ENCODE measurements around the gene RTP3.

Gene RTP3

DNA sequence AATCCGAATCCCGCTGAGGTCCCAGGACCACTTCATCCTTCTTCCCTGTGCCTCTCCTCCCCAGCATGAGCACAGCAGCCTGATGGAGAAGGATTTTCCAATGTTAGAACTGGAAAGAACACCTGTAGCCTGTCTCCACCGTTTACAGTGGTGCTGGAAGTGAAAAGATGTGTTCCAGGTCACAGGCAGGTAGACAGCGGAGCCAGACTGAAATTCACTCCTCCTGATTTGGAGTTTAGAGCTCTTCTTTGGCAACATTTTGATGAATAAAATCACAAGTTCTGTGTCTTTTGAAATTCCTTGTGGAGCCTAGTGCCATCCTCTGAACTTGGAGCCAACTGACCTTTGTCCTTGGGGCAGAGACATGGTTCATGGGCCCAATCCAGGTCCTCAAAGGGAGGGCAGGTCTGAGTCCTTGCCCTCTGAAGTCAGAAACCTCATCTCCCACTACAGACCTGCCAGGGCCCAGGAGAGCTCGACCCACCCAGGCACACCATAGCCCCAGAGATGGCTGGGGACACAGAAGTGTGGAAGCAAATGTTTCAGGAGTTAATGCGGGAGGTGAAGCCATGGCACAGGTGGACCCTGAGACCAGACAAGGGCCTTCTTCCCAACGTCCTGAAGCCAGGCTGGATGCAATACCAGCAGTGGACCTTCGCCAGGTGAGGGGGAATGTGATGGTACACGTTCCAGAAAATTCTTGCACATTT lies at the start of gene RTP3:
TSS of gene RTP3 (plus strand) at position 421 of the 710 bp plus-strand sequence. CDS start at position 508, 87 bp downstream.
- no peak for FAIRE-seq

DNA sequence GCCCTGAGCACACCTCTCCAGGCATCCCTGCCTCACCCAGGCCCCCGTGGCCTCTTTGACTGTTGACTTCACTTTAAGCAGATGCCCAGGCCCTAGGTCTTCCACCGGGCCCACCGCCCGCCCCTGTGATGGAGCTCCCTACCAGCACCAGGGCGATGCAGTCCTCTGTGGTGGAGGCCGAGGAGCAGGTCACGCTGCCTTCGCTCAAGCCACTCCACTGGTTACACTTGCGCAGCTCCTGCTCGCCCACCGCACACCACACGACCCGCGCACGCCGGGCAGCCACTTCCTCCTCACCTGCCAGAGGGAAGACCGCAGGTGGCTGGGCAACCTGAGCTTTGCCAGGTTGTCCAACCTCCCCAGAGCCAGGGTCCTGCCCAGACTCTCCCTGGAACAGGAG lies 49.1 kb upstream of the RTP3 start:
- no peak for DNase-seq (ENCODE audit: insufficient read length, low spot score)
- no peak for FAIRE-seq

More for the DNA sequence above, at the start of gene RTP3:
- DNase-seq (ENCODE audit: insufficient read length, low spot score): no peak

DNA sequence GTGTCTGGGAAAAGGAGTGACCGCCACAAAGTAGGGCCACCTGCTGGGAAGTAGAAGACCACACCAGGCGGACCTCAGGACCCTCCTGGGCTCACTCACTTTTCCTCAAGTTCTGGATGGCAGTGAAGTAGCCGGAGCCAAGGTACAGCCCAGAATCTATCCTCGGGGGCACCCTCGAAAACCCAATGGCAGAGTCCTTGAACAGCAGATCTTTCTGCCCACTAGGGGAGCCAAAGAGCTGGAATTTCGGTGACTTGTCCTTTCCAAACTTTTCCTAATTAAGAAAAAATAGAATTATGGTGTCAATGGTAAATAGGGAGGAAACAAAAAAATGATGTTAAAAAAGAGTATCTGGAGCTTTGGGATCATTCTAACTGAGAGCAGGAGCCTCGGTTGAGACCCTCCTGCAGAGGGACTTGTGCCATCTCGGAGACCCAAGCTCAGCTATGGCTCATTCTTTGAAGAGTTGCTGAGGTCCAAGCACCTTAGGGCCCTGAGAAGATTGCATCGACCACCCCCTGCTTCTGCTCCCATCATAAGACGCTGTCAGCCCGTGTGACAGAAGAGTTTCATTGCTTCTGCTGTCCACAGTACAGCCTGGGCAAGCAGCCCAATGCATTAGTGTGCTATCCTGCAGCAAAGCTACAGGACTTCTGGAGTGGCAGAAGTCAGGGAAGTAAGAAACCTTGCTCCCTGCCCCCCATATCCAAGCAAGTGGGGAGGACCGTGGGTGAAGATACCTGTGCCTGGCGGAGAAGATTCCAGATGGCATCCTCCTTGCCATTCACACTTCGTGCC lies 47.8 kb upstream of the RTP3 start:
- FAIRE-seq (no peak), DNase-seq (ENCODE audit: insufficient read length, low spot score) (no peak)

DNA sequence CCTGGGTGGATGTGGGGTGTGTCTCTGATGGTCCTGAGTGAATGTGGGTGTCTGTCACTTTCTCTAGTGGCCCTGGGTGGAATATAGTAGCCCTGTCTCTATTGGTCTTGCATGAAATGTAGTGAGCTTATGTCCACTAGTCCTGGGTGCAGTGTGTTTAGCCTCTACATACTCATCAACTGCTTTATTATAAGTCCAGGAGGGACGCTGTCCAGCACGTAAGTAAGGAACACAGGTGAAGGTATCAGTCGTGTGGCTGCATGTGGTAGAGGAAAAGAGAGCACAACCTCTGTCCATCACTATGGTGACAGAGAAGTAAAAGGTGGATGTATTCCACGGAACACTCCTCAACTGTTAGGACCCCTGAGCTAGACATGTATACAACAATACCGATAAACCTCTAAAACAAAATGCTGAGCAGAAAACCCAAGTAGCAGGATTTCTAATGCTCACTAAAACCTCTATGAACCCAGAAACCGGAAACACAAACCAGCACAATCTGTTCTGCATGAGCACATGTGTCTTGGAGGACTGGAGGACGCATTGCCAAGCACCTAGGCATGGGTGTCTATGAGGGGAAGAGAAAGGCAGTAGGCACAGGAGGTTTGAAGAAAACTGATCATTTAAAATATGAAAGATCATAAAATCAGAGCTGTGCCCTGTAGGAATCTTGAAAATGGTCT lies 44.1 kb upstream of the RTP3 start:
- DNase-seq (ENCODE audit: insufficient read length, low spot score) (no peak), FAIRE-seq (no peak)

DNA sequence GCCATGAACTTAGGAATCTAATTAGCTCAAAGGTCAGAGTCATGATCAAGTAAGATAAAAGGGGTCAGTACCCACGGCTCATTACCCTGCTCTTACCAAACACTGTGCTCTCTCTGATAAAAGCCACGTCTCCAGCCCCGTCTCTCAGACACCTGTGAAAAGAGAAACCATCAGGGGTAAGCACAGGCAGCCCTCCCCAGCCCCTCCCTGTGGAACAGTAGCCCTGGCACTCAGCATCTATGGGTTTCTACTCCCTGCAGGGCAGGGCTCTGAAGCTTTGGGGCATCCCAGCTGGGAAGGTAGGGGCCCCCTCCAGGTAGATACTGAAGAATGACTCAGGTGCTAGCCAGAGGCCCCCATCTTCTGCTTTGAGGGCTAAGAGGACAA lies 43.6 kb upstream of the RTP3 start:
- FAIRE-seq (no peak), DNase-seq (ENCODE audit: insufficient read length, low spot score) (no peak)

DNA sequence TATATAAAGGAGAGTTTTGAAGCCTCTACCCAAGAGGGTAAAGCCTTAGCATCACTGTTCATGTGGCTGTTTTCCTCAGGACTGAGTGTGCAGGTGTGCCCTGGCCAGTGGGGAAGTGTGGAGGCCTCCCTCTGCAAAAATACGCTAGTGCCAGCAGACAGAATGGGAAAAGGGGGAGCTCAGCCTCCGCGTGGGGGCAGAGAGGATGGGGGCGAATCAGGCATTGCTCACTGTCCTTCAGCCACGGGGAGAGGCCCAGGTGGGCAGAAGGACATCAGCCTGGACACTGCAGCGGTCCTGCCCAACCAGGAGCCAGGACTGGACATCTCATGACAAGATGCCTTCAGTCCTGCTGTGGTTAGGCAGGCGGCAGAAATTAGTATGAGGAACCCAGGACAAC lies 43.2 kb upstream of the RTP3 start:
- no peak for DNase-seq (ENCODE audit: insufficient read length, low spot score)
- no peak for FAIRE-seq

DNA sequence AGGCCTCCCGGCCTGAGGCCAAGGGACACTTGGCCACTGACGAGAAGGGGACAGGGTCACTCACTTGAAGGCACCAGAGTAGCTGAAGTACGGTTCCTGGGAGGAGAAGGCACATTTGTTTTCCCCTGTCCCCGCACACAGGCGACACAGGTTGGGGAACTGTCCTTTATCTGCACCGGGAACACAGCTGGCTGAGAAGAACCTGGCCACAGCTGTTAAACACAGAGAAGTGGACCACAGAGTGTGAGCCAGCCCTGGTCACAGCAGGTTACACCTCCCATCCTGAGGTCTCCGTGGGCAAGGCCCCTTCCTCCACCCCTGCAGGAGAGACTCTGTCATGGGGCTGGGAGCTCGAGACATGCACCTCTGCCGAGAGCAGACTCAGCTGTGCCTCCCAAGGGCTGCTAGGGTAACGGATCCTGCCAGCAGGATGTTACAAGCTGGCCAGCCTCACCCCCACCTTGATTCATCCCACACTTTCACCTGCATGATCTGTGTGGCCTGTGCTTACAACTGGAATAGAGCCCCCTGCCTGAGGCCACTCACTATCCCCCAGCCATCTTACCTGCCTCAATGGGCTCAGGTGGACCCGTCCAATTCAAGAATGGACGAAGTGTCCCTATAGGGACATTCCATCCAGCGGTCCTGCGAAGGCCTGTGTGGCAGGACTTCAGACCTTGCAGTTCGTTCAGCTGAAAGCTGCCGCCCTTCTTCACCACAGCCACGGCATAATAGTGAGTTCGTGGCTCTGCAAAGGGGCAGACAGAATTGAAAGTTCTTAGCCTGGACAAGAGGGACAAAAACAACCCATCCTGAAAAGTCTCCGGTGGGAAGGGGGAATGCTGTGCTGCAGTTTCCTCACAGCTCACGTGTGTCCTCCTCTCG lies 42.3 kb upstream of the RTP3 start:
- FAIRE-seq (no peak), DNase-seq (ENCODE audit: insufficient read length, low spot score) (no peak)

DNA sequence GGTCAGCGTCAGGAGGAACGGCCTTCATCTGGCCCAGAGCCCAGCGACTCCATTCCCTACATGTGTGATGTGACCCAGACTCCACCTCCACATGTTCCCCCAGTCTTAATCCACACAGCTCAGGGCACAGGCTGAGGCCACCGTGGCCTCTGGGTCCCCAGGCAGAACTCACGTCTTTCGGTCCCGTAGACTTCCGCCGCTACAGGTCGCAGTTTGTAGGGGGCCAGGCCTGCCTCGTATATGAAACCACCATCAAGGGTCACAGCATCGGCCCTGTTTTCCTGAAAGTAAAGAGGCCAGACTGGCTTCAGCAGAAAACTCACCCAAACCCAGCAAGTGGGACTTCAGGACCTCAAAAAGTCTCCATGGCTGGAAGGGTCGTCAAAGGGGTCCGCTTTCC lies 41.7 kb upstream of the RTP3 start:
- DNase-seq (ENCODE audit: insufficient read length, low spot score) (no peak), FAIRE-seq (no peak)

DNA sequence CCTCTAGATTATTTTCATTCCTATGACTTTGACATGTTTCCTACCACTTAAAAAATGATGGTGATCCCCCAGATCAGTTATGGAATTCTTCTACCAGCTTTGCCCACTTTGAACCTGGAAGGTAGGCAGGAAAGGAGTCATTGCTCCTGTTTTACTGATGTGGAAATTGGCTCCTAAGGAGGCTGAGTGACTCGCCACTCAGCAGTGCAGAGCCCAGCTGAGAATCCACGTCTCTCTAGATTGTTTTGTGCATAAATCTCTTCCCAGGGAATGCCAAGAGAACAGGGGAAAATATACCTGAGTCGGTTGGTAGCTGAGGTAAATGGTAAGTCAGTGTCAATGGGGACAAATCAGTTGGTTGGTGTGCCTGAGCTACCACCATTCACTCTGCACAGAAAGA lies 37.7 kb upstream of the RTP3 start:
- DNase-seq (ENCODE audit: insufficient read length, low spot score): no peak
- no peak for FAIRE-seq

DNA sequence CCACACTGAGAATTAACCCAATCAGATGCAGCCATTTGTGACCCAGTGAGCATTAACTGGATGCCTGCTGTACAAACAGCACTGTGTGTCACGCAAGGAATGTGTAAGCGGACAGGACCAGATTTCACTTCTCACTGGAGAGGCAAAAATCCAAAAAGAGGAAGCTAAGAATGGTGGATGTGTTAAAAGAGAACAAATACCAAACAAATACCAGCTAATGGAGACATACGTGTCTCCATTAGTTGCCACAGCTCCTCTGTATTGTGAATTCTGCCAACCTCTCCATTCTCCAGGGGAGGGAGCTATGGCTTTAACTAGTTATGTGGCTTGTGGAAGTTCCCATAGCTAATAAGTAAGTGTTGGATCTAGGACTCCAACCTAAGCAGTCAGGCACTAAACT lies 35.7 kb upstream of the RTP3 start:
- no peak for FAIRE-seq
- peak; percentile 31 for DNase-seq (ENCODE audit: insufficient read length, low spot score)

DNA sequence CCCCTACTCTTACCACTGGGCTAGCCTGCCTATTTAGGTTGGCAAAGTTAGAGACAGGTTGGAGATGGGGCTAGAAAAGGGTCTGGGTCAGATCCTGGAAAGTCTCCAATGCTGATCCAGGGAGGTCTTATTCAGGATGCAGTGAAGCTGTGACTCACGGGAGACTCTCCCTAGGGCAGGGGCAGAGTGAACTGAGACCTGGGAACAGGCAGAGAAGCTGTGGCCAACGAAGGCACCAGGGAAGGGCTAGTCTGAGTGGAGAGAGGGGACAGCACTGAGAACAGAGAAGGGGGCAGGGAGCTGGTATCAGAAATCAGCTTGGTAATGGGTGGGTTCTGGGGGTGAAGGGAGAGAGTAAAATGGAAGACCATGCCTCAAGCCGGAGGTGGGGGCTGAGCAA lies 35.3 kb upstream of the RTP3 start:
- FAIRE-seq (no peak), DNase-seq (ENCODE audit: insufficient read length, low spot score) (no peak)

DNA sequence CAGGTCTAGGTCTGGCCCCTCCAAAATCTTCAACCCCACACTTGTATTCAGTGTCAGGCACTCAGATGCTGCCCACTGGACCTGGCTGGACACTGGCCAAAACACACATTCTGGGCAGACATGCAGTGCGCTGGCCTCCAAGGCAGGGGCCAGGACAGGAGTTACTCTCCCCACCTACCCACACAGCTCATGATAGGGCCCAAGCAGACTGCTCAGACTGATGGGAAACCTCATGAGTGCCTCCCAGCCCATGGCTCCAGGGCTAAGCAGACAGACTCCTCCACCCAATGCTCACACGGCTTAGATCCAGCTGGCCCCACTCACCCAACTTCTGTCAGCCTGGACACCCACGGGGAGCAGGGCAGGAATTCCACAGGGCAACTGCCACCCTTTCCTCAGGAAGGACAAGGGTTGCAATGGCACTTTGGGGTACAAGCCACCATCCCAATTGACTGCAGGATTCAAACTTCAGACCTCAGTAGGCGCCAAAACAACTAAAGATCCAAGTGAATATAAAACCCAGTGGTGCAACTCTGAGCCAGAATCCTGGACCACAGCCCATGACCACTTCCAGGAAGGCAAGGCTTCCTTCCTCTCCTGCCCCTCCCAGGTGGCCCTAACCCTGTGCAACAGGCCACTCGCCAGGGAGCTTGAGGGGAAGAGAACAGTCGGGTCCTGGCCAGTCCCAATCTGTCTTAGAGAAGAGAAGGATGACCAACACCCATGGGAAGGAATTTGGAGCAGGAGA lies 34.5 kb upstream of the RTP3 start:
- DNase-seq (ENCODE audit: insufficient read length, low spot score) (no peak), FAIRE-seq (no peak)

DNA sequence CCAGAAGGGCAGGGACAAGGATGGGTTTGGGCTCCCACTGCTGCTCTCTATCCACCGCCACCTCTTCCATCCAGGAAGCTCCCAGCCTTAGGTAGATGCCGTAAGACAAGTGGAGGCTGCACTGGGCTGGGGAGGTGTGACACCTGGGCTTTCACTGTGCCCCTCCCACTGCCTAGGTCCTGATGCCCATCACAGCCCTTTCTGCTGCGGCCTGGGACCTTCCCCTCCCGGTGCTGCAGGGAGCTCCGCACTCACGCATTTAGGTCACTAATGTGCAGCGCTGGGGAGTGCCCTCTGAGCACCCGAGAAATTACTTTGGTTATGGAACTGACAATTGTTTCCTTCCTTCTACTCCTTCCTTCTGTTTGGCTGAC lies 33.9 kb upstream of the RTP3 start:
- FAIRE-seq: no peak

DNA sequence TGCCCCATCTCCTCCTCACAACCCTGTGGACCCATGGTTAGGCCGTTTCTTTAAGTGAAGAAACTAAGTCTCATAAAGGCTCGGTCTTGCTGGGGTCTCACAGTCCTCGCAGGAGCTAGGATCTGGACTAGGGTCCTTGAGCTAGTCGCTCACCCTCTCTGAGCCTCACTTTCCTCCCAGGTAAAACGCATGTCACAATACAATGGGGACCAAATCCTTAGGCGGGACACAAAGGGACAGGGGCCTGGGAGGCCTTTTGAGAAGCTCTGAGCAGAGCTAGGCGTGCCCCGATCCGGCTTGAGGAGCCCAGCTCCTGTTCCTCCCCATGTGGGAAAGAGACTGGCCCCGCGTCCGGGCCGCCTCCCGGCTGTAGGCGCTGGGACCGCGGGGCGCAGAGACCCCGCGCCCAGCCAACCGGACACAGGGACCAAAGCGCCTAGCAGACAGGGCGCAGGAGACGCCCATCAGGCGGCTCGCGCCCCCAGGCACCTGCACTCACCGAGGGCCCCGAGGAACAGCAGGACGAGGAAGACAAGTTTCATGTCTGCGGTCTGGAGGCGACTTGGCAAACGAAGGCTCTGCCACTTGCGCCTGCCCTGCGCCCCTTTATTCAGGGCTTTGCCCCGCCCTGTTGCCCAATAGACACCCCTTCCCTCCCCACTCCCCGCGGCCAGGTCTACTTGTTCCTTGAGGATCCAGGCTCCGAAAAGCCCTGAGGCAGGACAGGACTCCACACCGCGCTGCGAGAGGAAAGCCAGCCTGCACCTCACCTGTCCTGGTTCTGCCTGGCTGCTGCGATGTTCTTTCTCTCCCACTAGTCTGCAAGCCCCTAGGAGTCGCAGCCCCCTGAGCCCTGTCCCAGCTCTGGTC lies 33.2 kb upstream of the RTP3 start, which contains the start of gene LTF:
TSS of gene LTF (minus strand) at position 580 of the 870 bp plus-strand sequence. CDS start at position 542, 38 bp downstream.
- FAIRE-seq (no peak), DNase-seq (ENCODE audit: insufficient read length, low spot score) (no peak)

More for the DNA sequence above, 33.9 kb upstream of the RTP3 start:
- DNase-seq (ENCODE audit: insufficient read length, low spot score): no peak

DNA sequence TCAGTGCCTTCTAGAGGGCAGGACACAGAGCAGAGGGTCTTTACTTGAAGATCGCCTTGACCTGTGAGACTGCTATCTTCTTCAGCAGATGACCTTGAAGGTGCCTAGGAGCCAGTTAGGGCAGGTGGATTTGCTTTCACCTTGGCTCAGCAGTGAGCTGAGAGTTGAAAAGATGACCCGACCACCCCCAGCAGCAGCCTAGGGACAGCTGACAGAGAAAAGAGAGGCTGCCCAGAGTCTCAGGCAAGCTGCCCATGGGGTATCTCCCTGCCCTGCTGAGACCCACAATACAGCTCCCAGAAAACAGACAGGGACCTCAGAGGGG lies 32.6 kb upstream of the RTP3 start:
- DNase-seq (ENCODE audit: insufficient read length, low spot score) (no peak), FAIRE-seq (no peak)

DNA sequence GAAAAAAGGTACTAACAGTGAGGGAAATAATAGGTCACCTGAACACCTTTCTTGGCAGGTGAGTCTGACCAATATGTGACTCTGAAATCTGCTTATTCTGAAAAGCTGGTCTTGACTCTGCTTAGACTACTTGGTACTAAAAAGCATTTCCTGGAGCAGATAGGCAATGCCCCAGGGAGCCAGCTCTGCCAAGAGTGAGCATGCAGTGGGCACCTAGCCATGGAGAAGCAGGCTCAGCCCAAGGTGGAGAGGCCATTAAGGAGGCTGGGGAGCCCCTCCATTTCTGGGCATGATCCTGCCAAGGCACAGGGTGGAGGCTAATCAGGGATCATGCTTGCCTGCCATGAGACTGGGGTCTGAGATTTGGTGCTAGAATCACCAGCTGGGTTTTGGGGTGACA lies 31.5 kb upstream of the RTP3 start:
- DNase-seq (ENCODE audit: insufficient read length, low spot score): no peak
- FAIRE-seq: no peak

DNA sequence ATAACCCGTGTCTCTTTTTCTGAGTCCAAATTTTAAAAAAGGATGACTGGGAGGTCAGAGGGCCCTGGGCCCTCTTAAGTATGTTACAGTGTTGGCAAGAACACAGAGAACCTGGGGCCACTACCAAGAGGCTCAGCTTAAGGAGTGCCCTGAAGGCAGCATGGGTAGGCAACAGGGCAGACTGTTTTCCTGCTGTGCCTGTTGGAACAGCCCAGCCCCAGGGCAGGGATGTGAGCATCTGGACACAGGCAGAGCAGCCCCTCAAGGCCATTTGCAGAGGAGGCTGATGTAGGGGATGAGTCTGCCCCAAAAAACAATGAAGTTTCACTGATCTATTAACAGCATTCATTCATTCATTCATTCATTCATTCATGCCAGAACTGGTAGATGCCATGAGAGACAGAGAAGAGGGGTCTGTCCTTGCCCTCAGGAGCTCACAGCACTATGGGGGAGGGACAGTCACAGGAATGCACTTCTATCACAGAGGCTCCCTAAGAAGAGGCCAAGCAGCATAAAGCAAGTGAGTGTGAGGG lies 30.8 kb upstream of the RTP3 start:
- FAIRE-seq: no peak
- DNase-seq (ENCODE audit: insufficient read length, low spot score): no peak

DNA sequence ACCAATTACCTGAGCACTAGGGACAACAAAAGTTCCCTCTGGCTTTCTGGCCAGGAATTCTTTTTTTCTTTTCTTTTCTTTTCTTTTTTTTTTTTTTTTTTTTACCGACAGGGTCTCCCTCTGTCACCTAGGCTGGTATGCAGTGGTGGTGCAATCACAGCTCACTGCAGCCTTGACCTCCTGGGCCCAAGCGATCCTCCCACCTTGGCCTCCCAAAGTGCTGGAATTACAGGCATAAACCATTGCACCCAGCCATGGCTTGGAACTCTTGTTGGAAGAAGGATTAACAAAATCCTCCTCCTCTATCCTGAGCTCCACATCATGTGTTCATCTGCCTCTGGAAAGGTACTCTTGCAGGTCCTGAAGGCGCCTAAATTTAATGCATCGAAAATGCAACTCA lies 30.2 kb upstream of the RTP3 start:
- FAIRE-seq (no peak), DNase-seq (ENCODE audit: insufficient read length, low spot score) (no peak)

All from HTR-8/SVneo (cell line).